ENCODE data around the gene TMEM259. TPM values are rescaled to one million over a fixed set of nuclear protein-coding genes. Genes with fewer than 3 reads are reported as not detected.

TMEM259 gene
- total and polyA plus RNA-seq, 2 of the 13 experiments (the other 11 are each of a cell fraction or from before 2014, with no cell fraction given), result 64.7 to 164 TPM

DNA sequence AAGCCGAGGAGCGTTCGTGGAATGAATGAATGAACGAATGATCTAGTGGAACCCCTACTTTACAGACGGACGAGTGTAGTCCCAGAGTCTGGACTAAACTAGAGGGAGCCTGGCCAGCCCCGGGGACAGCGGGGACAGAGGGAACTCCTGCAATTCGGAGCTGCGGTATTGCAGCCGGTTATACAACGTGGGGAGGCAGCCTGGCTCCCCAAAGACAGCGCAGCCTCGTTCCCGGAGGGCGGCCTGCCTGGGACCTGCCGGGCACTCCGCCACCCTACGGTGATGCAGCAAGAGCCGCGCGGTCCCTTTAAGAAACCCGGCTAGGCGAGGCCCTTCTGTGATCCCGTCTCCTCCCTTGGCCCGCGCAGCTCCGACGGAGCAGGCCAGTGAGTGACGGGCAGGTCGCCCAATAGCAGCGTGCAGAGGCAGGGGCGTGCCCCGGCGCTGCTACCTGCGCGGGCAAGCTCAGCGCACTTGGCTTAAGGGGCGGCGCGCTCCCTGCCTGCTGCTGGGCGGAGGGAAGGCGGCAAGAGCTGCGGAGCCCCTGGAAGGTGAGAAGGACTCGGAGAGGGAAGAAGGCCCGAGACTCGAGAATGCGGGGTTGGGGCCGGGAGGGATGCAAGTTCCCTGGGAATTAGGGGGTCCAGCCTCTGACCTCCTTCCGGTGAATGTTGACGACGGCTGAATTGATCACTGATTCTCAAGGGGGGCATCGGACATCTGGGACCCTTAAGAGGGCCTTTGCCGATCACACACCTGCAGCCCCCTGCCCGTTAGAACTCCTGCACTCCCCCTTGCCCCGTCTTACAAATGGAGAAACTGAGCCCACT is 18.9 kb upstream of the TMEM259 start, which contains the start of gene ABCA7 (continued):
- TF ChIP-seq, protein P1, sequence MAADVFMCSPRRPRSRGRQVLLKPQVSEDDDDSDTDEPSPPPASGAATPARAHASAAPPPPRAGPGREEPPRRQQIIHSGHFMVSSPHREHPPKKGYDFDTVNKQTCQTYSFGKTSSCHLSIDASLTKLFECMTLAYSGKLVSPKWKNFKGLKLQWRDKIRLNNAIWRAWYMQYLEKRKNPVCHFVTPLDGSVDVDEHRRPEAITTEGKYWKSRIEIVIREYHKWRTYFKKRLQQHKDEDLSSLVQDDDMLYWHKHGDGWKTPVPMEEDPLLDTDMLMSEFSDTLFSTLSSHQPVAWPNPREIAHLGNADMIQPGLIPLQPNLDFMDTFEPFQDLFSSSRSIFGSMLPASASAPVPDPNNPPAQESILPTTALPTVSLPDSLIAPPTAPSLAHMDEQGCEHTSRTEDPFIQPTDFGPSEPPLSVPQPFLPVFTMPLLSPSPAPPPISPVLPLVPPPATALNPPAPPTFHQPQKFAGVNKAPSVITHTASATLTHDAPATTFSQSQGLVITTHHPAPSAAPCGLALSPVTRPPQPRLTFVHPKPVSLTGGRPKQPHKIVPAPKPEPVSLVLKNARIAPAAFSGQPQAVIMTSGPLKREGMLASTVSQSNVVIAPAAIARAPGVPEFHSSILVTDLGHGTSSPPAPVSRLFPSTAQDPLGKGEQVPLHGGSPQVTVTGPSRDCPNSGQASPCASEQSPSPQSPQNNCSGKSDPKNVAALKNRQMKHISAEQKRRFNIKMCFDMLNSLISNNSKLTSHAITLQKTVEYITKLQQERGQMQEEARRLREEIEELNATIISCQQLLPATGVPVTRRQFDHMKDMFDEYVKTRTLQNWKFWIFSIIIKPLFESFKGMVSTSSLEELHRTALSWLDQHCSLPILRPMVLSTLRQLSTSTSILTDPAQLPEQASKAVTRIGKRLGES (CRISPR knock-in tag; IDR thresholded peaks at IDR 0.05; ENCODE audit: borderline replicate concordance), result no peak
- TF ChIP-seq ZNF337 (CRISPR knock-in tag; IDR thresholded peaks at IDR 0.05; ENCODE audit: borderline replicate concordance, low read depth) (0 out of 2 replicates have a peak, but pooled peaks have one; percentile 34), TP53 (CRISPR knock-in tag; conservative IDR thresholded peaks at IDR 0.05) (no peak), ZNF567 (CRISPR knock-in tag; IDR thresholded peaks at IDR 0.05; ENCODE audit: borderline replicate concordance) (peak; percentile 66; the same call in 1 of the 2 replicates), ZNF367 (CRISPR knock-in tag; IDR thresholded peaks at IDR 0.05; ENCODE audit: borderline replicate concordance) (no peak), ZNF484 (CRISPR knock-in tag; IDR thresholded peaks at IDR 0.05; ENCODE audit: borderline replicate concordance, low read depth) (no peak), ZBTB3 (CRISPR knock-in tag; IDR thresholded peaks at IDR 0.05; ENCODE audit: borderline replicate concordance, low read depth) (no peak), ZNF619 (CRISPR knock-in tag; IDR thresholded peaks at IDR 0.05) (no peak), ZNF772 (CRISPR knock-in tag; IDR thresholded peaks at IDR 0.05) (peak; percentile 5; the same call in 1 of the 2 replicates), SRF (IDR thresholded peaks at IDR 0.05; ENCODE audit: low read depth, low read length) (no peak), ZSCAN31 (CRISPR knock-in tag; IDR thresholded peaks at IDR 0.05; ENCODE audit: low read depth) (0 out of 2 replicates have a peak, but pooled peaks have one; percentile 38), IKZF4 (CRISPR knock-in tag; IDR thresholded peaks at IDR 0.05; ENCODE audit: borderline replicate concordance, low read depth, not compliant biosample characterization) (no peak), ZFP41 (CRISPR knock-in tag; IDR thresholded peaks at IDR 0.05; ENCODE audit: borderline replicate concordance) (no peak), ZNF44 (CRISPR knock-in tag; IDR thresholded peaks at IDR 0.05) (0 out of 2 replicates have a peak, but pooled peaks have one; percentile 70)
- TF ChIP-seq, protein P2, sequence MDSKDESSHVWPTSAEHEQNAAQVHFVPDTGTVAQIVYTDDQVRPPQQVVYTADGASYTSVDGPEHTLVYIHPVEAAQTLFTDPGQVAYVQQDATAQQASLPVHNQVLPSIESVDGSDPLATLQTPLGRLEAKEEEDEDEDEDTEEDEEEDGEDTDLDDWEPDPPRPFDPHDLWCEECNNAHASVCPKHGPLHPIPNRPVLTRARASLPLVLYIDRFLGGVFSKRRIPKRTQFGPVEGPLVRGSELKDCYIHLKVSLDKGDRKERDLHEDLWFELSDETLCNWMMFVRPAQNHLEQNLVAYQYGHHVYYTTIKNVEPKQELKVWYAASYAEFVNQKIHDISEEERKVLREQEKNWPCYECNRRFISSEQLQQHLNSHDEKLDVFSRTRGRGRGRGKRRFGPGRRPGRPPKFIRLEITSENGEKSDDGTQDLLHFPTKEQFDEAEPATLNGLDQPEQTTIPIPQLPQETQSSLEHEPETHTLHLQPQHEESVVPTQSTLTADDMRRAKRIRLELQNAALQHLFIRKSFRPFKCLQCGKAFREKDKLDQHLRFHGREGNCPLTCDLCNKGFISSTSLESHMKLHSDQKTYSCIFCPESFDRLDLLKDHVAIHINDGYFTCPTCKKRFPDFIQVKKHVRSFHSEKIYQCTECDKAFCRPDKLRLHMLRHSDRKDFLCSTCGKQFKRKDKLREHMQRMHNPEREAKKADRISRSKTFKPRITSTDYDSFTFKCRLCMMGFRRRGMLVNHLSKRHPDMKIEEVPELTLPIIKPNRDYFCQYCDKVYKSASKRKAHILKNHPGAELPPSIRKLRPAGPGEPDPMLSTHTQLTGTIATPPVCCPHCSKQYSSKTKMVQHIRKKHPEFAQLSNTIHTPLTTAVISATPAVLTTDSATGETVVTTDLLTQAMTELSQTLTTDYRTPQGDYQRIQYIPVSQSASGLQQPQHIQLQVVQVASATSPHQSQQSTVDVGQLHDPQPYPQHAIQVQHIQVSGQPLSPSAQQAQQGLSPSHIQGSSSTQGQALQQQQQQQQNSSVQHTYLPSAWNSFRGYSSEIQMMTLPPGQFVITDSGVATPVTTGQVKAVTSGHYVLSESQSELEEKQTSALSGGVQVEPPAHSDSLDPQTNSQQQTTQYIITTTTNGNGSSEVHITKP (CRISPR knock-in tag; IDR thresholded peaks at IDR 0.05; ENCODE audit: low read depth), result 0 out of 2 replicates have a peak, but pooled peaks have one; percentile 49
- TF ChIP-seq, protein P3, sequence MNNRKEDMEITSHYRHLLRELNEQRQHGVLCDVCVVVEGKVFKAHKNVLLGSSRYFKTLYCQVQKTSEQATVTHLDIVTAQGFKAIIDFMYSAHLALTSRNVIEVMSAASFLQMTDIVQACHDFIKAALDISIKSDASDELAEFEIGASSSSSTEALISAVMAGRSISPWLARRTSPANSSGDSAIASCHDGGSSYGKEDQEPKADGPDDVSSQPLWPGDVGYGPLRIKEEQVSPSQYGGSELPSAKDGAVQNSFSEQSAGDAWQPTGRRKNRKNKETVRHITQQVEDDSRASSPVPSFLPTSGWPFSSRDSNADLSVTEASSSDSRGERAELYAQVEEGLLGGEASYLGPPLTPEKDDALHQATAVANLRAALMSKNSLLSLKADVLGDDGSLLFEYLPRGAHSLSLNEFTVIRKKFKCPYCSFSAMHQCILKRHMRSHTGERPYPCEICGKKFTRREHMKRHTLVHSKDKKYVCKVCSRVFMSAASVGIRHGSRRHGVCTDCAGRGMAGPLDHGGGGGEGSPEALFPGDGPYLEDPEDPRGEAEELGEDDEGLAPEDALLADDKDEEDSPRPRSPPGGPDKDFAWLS (CRISPR knock-in tag; IDR thresholded peaks at IDR 0.05; ENCODE audit: borderline replicate concordance), result no peak

All from HepG2 (cell line).